SK-N-SH (cell line): ENCODE measurements around the gene ST6GALNAC6. TPM values are rescaled to one million over a fixed set of nuclear protein-coding genes. Genes with fewer than 3 reads are reported as not detected.

Experiments
- CTCF ChIA-PET: fragments of 300-600, 350-600 bp; formaldehyde crosslinking; extraction: SDS; loops from one replicate; lab custom pipeline; 2021; lab: Yijun Ruan, JAX
- POLR2A ChIA-PET: fragments of 350-600 bp; sonication (Branson Sonifier 250); formaldehyde crosslinking; extraction: SDS; loops from one replicate; lab custom pipeline; 2020; ENCODE audit warnings: antibody characterized with exemption, inconsistent platforms; lab: Yijun Ruan, JAX
- DNase-seq: peaks from one replicate; pipeline ENCODE4 v3.0.0; 2012
- H2AFZ ChIP-seq: fragments of 200-600 bp; sonication (generic); 2 replicates; pipeline ENCODE4 v1.8.1; 2016; ENCODE audit warnings: antibody characterized with exemption, mild to moderate bottlenecking, low read depth
- H3F3A ChIP-seq: fragments of 200-600 bp; sonication (generic); replicated peaks from 2 replicates; pipeline ENCODE3; 2016; ENCODE audit warnings: antibody characterized with exemption, mild to moderate bottlenecking; ENCODE audit not compliant: insufficient read depth
- H3K27ac ChIP-seq, 2 experiments: fragments of 200-500 bp in 1 of 2; fragments of 200-600 bp in 1 of 2; sonication (Bioruptor generic) in 1 of 2; sonication (generic), shearing (Covaris generic) in 1 of 2; 2 replicates each; pipeline versions ENCODE4 v1.5.1 to v1.6.1; 2014 to 2016; ENCODE audit warnings: low read depth in 2 of 2, inconsistent platforms in 1 of 2, low read length in 1 of 2, mild to moderate bottlenecking in 1 of 2, mixed read lengths in 1 of 2
- H3K27me3 ChIP-seq: fragments of 200-600 bp; sonication (generic), shearing (Covaris generic); 2 replicates; pipeline ENCODE4 v1.6.1; 2016; ENCODE audit warnings: mixed run types; ENCODE audit not compliant: insufficient read depth
- H3K36me3 ChIP-seq, 2 experiments: fragments of 200-500 bp in 1 of 2; fragments of 200-600 bp in 1 of 2; sonication (Bioruptor generic) in 1 of 2; sonication (generic) in 1 of 2; replicated peaks in 1 of 2; 2 replicates each; pipeline versions ENCODE3 to v1.5.1; 2014 to 2016; ENCODE audit warnings: low read length in 1 of 2, mild to moderate bottlenecking in 1 of 2; ENCODE audit not compliant: insufficient read depth in 2 of 2, control insufficient read depth in 1 of 2
- H3K4me1 ChIP-seq, 2 experiments: fragments of 200-500 bp in 1 of 2; fragments of 200-600 bp in 1 of 2; sonication (Bioruptor generic) in 1 of 2; sonication (generic), shearing (Covaris generic) in 1 of 2; 2 replicates each; pipeline versions ENCODE4 v1.5.1 to v1.6.1; 2014 to 2016; ENCODE audit warnings: low read depth in 1 of 2, low read length in 1 of 2, mixed run types in 1 of 2; ENCODE audit not compliant: insufficient read depth in 2 of 2, control insufficient read depth in 1 of 2
- H3K4me2 ChIP-seq: fragments of 200-600 bp; sonication (generic), shearing (Covaris generic); 2 replicates; pipeline ENCODE4 v1.6.1; 2017; ENCODE audit warnings: mixed run types
- H3K4me3 ChIP-seq, 2 experiments: fragments of 200-500 bp in 1 of 2; fragments of 200-600 bp in 1 of 2; sonication (Bioruptor generic) in 1 of 2; sonication (generic), shearing (Covaris generic) in 1 of 2; 2 replicates each; pipeline versions ENCODE4 v1.5.1 to v1.8.1; 2014 to 2016; ENCODE audit warnings: low read depth in 2 of 2, inconsistent platforms in 1 of 2, low read length in 1 of 2, mild to moderate bottlenecking in 1 of 2, mixed read lengths in 1 of 2, moderate library complexity in 1 of 2
- H3K79me2 ChIP-seq: fragments of 200-600 bp; sonication (generic); 2 replicates; pipeline ENCODE4 v1.8.1; 2017; ENCODE audit warnings: mild to moderate bottlenecking; ENCODE audit not compliant: insufficient read depth
- H3K9ac ChIP-seq: fragments of 200-600 bp; sonication (generic); 2 replicates; pipeline ENCODE4 v1.6.1; 2017; ENCODE audit warnings: mixed run types
- H3K9me2 ChIP-seq: fragments of 200-600 bp; sonication (generic); 2 replicates; pipeline ENCODE4 v1.6.1; 2017; ENCODE audit warnings: mixed run types
- H3K9me3 ChIP-seq: fragments of 200-600 bp; sonication (generic); 2 replicates; pipeline ENCODE4 v1.6.1; 2017; ENCODE audit warnings: mixed run types, mild to moderate bottlenecking, moderate library complexity
- H4K20me1 ChIP-seq: fragments of 200-600 bp; sonication (generic); 2 replicates; pipeline ENCODE4 v1.6.1; 2017; ENCODE audit warnings: mild to moderate bottlenecking, mixed run types; ENCODE audit not compliant: insufficient read depth
- CHD2 ChIP-seq: fragments of 150-350 bp; IDR thresholded peaks from 2 replicates; pipeline ENCODE4 v1.6.1; 2018; ENCODE audit warnings: low read length; ENCODE audit not compliant: partially characterized antibody
- EP300 ChIP-seq, 2 experiments: IDR thresholded peaks; 2 replicates each; pipeline versions ENCODE4 v1.4.0 to v1.6.1; 2012; ENCODE audit warnings: borderline replicate concordance in 1 of 2, low read depth in 1 of 2, low read length in 1 of 2
- FOSL2 ChIP-seq: IDR thresholded peaks from 2 replicates; pipeline ENCODE4 v1.4.0; 2012; ENCODE audit warnings: low read depth, mild to moderate bottlenecking, moderate library complexity, borderline replicate concordance
- JUND ChIP-seq: IDR thresholded peaks from 2 replicates; pipeline ENCODE4 v1.4.0; 2012
- NFIC ChIP-seq: IDR thresholded peaks from 2 replicates; pipeline ENCODE4 v1.4.0; 2012; ENCODE audit warnings: borderline replicate concordance
- POLR2AphosphoS5 ChIP-seq: IDR thresholded peaks from 2 replicates; pipeline ENCODE4 v1.6.1; 2012; ENCODE audit warnings: low read depth, low read length
- RCOR1 ChIP-seq: fragments of 150-350 bp; IDR thresholded peaks from 2 replicates; pipeline ENCODE4 v1.6.1; 2017; ENCODE audit warnings: antibody characterized with exemption, low read length
- RFX5 ChIP-seq: IDR thresholded peaks from 2 replicates; pipeline ENCODE4 v1.6.1; 2012; ENCODE audit warnings: mild to moderate bottlenecking, improper control_type of control experiment, low read length
- SMC3 ChIP-seq: IDR thresholded peaks from 2 replicates; pipeline ENCODE4 v1.6.1; 2012; ENCODE audit warnings: low read depth, low read length, improper control_type of control experiment
- TAF1 ChIP-seq: IDR thresholded peaks from 2 replicates; pipeline ENCODE4 v1.6.1; 2012; ENCODE audit warnings: low read depth, mild to moderate bottlenecking, low read length, moderate library complexity, borderline replicate concordance
- TCF12 ChIP-seq: IDR thresholded peaks from 2 replicates; pipeline ENCODE4 v1.4.0; 2012
- TEAD4 ChIP-seq: IDR thresholded peaks from 2 replicates; pipeline ENCODE4 v1.4.0; 2012; ENCODE audit warnings: mild to moderate bottlenecking, borderline replicate concordance; ENCODE audit not compliant: insufficient read depth
- USF1 ChIP-seq: IDR thresholded peaks from 2 replicates; pipeline ENCODE4 v1.4.0; 2012; ENCODE audit warnings: low read depth, borderline replicate concordance
- USF2 ChIP-seq: fragments of 150-350 bp; IDR thresholded peaks from 2 replicates; pipeline ENCODE4 v1.6.1; 2017; ENCODE audit warnings: antibody characterized with exemption, low read length, low read depth, borderline replicate concordance
- YY1 ChIP-seq: IDR thresholded peaks from 2 replicates; pipeline ENCODE4 v1.4.0; 2012; ENCODE audit warnings: low read depth, mild to moderate bottlenecking
- WGBS: methylation state at CpG from one replicate; pipeline ENCODE4 v1.1.6; 2017; ENCODE audit warnings: low lambda C conversion rate; 5-methylcytosine and 5-hydroxymethylcytosine counted together
- polyA plus RNA-seq, 3 experiments: library from polyadenylated mRNA; depleted of rRNA; stranded (reverse); fragments of >200 nt; gene quantifications; 2 replicates each; pipeline ENCODE4 v1.2.3, GENCODE V29; 2012
- TF ChIP-seq, protein P1 (sequence below): fragments of 150-350 bp; IDR thresholded peaks from 2 replicates; pipeline ENCODE4 v1.6.1; 2016; ENCODE audit warnings: mild to moderate bottlenecking, low read depth, low read length
- TF ChIP-seq, protein P2 (sequence below): IDR thresholded peaks from 2 replicates; pipeline ENCODE4 v1.6.1; 2012; ENCODE audit warnings: mild to moderate bottlenecking, low read depth, low read length, moderate library complexity
- TF ChIP-seq, protein P3 (sequence below): IDR thresholded peaks from 2 replicates; pipeline ENCODE4; 2012

ST6GALNAC6 gene
- polyA plus RNA-seq, 1 of the 3 experiments (the other 2 are of a cell fraction): 34.8 TPM

DNA sequence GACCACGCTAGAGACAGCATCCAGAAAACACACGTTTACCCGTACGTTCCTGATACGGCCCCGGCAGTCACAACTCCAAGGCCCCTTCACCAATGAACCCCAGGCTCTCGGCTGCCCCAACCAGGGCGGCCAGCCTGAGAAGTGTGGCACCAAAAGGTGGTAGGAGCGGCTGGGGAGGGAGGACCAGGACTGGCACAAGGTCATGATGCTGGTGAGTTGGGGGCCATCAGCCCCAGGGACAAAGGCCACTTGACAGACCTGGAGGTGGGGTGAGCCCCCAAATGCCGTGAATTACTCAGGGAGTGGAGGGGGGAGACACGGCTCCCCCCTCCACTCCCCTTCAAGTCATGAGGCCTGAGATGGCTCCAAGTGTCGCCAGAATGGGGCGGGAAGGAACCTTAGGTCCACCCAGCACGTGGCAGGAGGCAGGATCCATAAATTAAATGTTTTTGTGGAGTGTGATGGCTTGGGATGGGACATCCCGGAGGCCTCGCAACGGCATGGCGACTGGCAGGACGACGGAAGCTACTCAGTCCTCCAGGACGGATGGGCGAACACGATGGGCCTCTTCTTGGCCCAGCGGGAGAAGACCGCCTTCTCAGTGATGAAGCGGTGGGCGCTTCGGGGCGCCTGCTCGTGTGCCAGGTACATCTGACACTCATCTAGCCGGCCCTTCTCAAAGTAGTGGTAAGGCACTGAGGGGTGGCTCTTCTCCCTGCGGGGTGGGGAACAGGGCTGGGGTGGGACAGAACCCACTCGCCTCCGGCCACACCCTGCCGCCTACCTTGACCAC is 8.7 kb upstream of the ST6GALNAC6 start:
- ChIA-PET CTCF (no interaction called here), POLR2A (no interaction called here)
- Histone ChIP-seq H3K27ac (no peak overlapping the region), H3F3A (no peaks in the 10 kb centered on the region), H3K9me2 (no peaks in the 10 kb centered on the region), H3K4me2 (no peak overlapping the region), H2AFZ (no peak overlapping the region), H3K4me1 (peaks cover 0 to 15% of the 10 kb centered on the region in 2 experiments; a peak in 1 of 4 replicates), H3K9ac (no peak overlapping the region), H4K20me1 (no peaks in the 10 kb centered on the region), H3K79me2 (no peaks in the 10 kb centered on the region), H3K36me3 (peaks cover 0 to 5% of the 10 kb centered on the region in 2 experiments), H3K9me3 (no peaks in the 10 kb centered on the region), H3K27me3 (no peaks in the 10 kb centered on the region), H3K4me3 (no peak overlapping the region)
- 91% methylated on average over 34 of the region's 35 CpGs for WGBS
- no peak for TF ChIP-seq SMC3
- DNase-seq: no peak

DNA sequence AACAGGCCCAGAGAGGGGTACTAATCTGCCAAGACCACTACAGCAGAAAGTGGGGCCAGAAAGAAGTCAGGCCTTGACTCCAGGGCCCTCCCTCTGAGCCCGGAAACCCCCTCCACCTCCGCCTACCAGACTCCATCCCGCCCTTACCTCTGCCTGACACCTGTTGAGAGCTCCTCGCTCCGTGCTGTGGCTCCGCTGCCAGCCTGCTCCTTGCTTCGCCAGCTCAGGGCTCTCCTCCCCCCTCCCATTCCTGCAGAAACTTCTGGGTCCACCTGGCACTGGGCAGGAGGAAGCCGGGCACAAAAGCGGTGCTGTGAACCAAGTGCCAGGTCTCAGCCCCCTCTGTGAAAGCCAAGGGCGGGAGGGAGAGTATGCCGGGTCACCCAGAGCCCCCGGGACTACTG is 6.4 kb upstream of the ST6GALNAC6 start:
- H3K9me3 ChIP-seq: no peaks in the 10 kb centered on the region
- H3F3A ChIP-seq: peaks cover 3% of the 10 kb centered on the region
- H3K9me2 ChIP-seq: no peaks in the 10 kb centered on the region
- CTCF ChIA-PET: interaction anchor here (1.0 to 1.1 kb wide), 2 partner anchors 10 to 16 kb away, joined by 4 read pairs; partner anchors contain the start of gene ST6GALNAC4
- no peak overlapping the region for H3K4me2 ChIP-seq
- DNase-seq: no peak
- POLR2A ChIA-PET: interaction anchor here (1.0 kb wide), 1 partner anchor 10 kb away, joined by 4 read pairs; no protein-coding TSS in a partner anchor
- H3K79me2 ChIP-seq: no peaks in the 10 kb centered on the region
- no peaks in the 10 kb centered on the region for H3K36me3 ChIP-seq
- no peaks in the 10 kb centered on the region for H4K20me1 ChIP-seq
- WGBS: 96% methylated on average over 12 of the region's 12 CpGs
- no peak overlapping the region for H2AFZ ChIP-seq
- TF ChIP-seq TAF1 (no peak), CHD2 (no peak), RCOR1 (no peak), USF2 (no peak), EP300 (IDR thresholded peaks at IDR 0.05; ENCODE audit: borderline replicate concordance in 1 of 2, low read depth in 1 of 2, low read length in 1 of 2) (no peak), FOSL2 (no peak), RFX5 (no peak), YY1 (no peak), TCF12 (no peak), TEAD4 (no peak), JUND (no peak), NFIC (no peak), SMC3 (no peak), POLR2AphosphoS5 (no peak), USF1 (no peak)
- TF ChIP-seq, protein P1, sequence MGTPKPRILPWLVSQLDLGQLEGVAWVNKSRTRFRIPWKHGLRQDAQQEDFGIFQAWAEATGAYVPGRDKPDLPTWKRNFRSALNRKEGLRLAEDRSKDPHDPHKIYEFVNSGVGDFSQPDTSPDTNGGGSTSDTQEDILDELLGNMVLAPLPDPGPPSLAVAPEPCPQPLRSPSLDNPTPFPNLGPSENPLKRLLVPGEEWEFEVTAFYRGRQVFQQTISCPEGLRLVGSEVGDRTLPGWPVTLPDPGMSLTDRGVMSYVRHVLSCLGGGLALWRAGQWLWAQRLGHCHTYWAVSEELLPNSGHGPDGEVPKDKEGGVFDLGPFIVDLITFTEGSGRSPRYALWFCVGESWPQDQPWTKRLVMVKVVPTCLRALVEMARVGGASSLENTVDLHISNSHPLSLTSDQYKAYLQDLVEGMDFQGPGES: no peak
- TF ChIP-seq, protein P2, sequence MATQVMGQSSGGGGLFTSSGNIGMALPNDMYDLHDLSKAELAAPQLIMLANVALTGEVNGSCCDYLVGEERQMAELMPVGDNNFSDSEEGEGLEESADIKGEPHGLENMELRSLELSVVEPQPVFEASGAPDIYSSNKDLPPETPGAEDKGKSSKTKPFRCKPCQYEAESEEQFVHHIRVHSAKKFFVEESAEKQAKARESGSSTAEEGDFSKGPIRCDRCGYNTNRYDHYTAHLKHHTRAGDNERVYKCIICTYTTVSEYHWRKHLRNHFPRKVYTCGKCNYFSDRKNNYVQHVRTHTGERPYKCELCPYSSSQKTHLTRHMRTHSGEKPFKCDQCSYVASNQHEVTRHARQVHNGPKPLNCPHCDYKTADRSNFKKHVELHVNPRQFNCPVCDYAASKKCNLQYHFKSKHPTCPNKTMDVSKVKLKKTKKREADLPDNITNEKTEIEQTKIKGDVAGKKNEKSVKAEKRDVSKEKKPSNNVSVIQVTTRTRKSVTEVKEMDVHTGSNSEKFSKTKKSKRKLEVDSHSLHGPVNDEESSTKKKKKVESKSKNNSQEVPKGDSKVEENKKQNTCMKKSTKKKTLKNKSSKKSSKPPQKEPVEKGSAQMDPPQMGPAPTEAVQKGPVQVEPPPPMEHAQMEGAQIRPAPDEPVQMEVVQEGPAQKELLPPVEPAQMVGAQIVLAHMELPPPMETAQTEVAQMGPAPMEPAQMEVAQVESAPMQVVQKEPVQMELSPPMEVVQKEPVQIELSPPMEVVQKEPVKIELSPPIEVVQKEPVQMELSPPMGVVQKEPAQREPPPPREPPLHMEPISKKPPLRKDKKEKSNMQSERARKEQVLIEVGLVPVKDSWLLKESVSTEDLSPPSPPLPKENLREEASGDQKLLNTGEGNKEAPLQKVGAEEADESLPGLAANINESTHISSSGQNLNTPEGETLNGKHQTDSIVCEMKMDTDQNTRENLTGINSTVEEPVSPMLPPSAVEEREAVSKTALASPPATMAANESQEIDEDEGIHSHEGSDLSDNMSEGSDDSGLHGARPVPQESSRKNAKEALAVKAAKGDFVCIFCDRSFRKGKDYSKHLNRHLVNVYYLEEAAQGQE: no peak
- TF ChIP-seq, protein P3, sequence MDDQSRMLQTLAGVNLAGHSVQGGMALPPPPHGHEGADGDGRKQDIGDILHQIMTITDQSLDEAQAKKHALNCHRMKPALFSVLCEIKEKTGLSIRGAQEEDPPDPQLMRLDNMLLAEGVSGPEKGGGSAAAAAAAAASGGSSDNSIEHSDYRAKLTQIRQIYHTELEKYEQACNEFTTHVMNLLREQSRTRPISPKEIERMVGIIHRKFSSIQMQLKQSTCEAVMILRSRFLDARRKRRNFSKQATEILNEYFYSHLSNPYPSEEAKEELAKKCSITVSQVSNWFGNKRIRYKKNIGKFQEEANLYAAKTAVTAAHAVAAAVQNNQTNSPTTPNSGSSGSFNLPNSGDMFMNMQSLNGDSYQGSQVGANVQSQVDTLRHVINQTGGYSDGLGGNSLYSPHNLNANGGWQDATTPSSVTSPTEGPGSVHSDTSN: no peak
- no peaks in the 10 kb centered on the region for H3K27me3 ChIP-seq
- no peak overlapping the region for H3K27ac ChIP-seq
- H3K9ac ChIP-seq: no peak overlapping the region
- no peak overlapping the region for H3K4me3 ChIP-seq
- peaks cover 0 to 15% of the 10 kb centered on the region in 2 experiments; a peak in 1 of 4 replicates for H3K4me1 ChIP-seq
